Smooth muscle cell of the brain vasculature (primary cell): ENCODE data around the gene ZNF385C.

Source experiments
- DNase-seq: peaks from one replicate; pipeline ENCODE4 v3.0.0-alpha.2; 2012; ENCODE audit warnings: low read depth, low spot score

Gene ZNF385C

DNA sequence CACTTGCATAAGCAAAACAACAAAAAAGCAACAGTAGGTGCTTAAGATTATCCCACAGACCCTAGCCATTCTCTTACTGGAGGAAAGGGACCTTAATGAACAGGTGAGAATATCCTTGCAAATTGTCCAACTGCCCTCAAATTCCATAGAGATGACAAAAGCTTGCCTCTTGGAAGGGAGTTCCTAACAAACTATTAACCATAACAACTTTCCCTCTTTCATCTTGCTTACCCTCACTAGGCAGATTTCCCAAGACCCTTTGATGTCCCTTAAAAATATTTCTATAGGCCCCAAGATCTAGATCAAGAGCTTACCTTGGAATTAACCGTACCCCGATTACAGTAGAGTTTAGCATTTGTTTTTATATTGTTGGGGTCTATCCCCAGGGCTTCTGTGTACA lies 109.9 kb downstream of the ZNF385C start:
- DNase-seq, result no peak

GRCh38 chr17:41987642-41988041 lies 110.6 kb downstream of the ZNF385C start:
- DNase-seq, result no peak

GRCh38 chr17:41986634-41987033 lies 111.6 kb downstream of the ZNF385C start:
- DNase-seq, result no peak

DNA sequence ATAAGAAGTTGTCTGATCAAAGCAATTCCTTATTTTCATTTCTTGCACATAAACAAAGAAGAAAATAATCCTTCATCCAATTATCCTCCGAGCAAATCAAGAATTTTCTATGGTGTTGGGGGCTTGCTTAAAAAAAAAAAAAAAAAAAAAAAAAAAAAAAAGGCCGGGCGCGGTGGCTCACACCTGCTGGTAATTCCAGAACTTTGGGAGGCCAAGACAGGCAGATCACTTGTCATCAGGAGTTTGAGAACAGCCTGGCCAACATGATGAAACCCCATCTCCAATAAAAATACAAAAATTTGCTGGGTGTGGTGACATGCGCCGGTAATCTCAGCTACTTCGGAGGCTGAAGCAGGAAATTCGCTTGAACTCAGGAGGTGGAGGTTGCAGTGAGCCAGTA lies 112.4 kb downstream of the ZNF385C start:
- no peak for DNase-seq

DNA sequence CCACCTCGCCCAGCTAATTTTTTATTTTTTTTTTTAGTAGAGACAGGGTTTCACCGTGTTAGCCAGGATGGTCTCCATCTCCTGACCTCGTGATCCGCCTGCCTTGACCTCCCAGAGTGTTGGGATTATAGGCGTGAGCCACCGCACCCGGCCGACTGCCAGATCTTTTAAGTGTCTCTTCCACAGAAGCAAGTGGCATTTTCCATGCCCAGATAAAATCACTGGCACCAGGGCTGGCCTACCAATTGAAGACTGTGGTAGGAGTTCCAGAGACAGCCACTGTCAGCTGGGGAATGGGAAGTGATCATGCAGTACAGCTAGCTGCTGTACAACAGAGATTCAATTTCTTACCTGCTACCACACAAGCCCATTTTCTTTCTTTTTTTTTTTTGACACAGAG lies 113.8 kb downstream of the ZNF385C start:
- no peak for DNase-seq

DNA sequence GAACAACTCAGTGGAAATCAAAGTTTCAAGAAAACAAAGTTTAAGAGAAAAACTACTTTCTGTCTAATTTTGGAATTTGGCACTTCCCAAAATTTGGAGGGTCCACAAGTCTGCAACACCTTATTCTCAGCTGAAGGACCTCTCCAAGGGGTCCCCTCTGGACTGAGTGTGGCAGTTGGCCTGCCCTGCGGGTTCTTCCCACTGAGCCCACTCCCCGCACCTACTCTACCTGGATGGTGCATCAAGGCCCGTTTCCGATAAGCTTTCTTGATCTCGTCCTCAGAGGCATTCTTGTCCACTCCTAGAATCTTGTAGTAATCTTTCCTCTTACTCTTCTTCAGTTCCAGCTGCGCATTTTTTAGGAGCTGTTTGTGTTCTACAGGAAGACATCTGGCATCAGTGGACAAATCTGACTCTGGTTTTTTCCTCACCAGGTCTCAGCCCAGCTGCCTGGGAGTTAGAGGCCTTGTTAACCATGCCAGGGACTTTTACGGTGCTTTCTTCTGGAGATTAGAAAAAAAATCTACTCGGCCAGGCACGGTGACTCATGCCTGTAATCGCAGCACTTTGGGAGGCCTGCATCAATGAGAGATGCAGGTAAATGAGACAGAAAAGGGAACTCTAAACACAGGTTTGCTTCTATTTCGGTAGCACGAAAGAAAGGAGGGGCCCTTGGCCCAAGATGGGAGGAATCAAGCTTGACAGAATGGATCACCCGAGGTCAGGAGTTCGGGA lies 116.1 kb downstream of the ZNF385C start:
- DNase-seq, result no peak

GRCh38 chr17:41977991-41978390 lies 120.3 kb downstream of the ZNF385C start:
- no peak for DNase-seq

DNA sequence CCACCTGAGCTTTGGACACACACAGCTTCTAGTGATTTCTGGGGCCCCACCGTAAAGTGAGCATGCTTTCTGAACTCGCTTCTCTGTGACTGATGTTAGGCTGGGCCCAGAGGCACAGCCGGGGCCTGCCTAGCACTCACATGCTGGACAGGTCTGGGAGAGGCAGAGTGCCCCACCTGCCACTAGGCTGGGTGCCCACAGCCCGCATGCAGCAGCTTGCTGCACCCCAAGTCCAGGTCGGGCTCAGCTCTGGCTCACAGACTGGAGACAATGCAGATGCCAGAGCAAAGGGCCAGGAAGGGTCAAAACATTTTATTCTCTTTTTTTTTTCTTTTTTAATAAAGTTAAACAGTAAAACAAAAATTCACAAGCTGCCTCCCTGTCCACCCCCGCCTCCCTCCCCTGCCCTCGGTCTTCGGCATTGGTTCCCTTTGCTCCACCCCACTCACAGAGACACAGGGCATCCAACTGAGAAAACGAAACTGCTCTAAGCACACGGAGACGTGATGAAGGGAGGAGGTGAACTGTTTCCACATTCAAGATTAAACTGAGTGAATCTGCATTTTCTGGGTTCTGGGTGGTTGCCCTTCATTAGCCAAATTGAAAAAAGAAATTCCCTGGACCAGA lies 122.0 kb downstream of the ZNF385C start:
- DNase-seq, result no peak
